Measurements from ENCODE around the gene HS3ST6.

The HS3ST6 gene

GRCh38 chr16:1865902-1866690 lies 52.1 kb downstream of the HS3ST6 start:
- peaks cover 3% of the 10 kb centered on the region; the same call in 1 of the 2 replicates for H3K27me3 ChIP-seq (ENCODE audit: control insufficient read depth, insufficient read depth, low read length)
- no peaks in the 10 kb centered on the region for H3K4me1 ChIP-seq (ENCODE audit: control insufficient read depth, insufficient read depth, low read length)
- no peaks in the 10 kb centered on the region for H3K36me3 ChIP-seq (ENCODE audit: control insufficient read depth, insufficient read depth, low read length)
- no peak overlapping the region for H3K4me3 ChIP-seq (ENCODE audit: low read depth, low read length)
- no peak overlapping the region for H3K27ac ChIP-seq (ENCODE audit: low read depth, low read length)
- no peaks in the 10 kb centered on the region for H3K9me3 ChIP-seq (ENCODE audit: control insufficient read depth, insufficient read depth, low read depth, low read length)
- no peak overlapping the region for H3K9ac ChIP-seq (ENCODE audit: low read length)

- Histone ChIP-seq H3K9ac (ENCODE audit: low read length) (no peak overlapping the region), H3K4me1 (ENCODE audit: control insufficient read depth, insufficient read depth, low read length) (no peaks in the 10 kb centered on the region), H3K4me3 (ENCODE audit: low read depth, low read length) (no peak overlapping the region), H3K36me3 (ENCODE audit: control insufficient read depth, insufficient read depth, low read length) (no peaks in the 10 kb centered on the region), H3K9me3 (ENCODE audit: control insufficient read depth, insufficient read depth, low read depth, low read length) (no peaks in the 10 kb centered on the region), H3K27ac (ENCODE audit: low read depth, low read length) (no peak overlapping the region), H3K27me3 (ENCODE audit: control insufficient read depth, insufficient read depth, low read length) (peaks cover 23% of the 10 kb centered on the region)
Observed at GRCh38 chr16:1863681-1864460, 54.3 kb downstream of the HS3ST6 start.

- Histone ChIP-seq H3K4me1 (ENCODE audit: control insufficient read depth, insufficient read depth, low read length) (no peaks in the 10 kb centered on the region), H3K27ac (ENCODE audit: low read depth, low read length) (no peak overlapping the region), H3K27me3 (ENCODE audit: control insufficient read depth, insufficient read depth, low read length) (peaks cover 37% of the 10 kb centered on the region), H3K36me3 (ENCODE audit: control insufficient read depth, insufficient read depth, low read length) (no peaks in the 10 kb centered on the region), H3K4me3 (ENCODE audit: low read depth, low read length) (no peak overlapping the region), H3K9ac (ENCODE audit: low read length) (no peak overlapping the region), H3K9me3 (ENCODE audit: control insufficient read depth, insufficient read depth, low read depth, low read length) (no peaks in the 10 kb centered on the region)
Observed at GRCh38 chr16:1862394-1862793, 55.8 kb downstream of the HS3ST6 start.

GRCh38 chr16:1861730-1862129 lies 56.5 kb downstream of the HS3ST6 start:
- Histone ChIP-seq H3K27ac (ENCODE audit: low read depth, low read length) (no peak overlapping the region), H3K9ac (ENCODE audit: low read length) (no peak overlapping the region)

More at GRCh38 chr16:1861730-1862129, 56.5 kb downstream of the HS3ST6 start:
- no peaks in the 10 kb centered on the region for H3K9me3 ChIP-seq (ENCODE audit: control insufficient read depth, insufficient read depth, low read depth, low read length)
- no peaks in the 10 kb centered on the region for H3K4me1 ChIP-seq (ENCODE audit: control insufficient read depth, insufficient read depth, low read length)
- peaks cover 43% of the 10 kb centered on the region for H3K27me3 ChIP-seq (ENCODE audit: control insufficient read depth, insufficient read depth, low read length)
- no peak overlapping the region for H3K4me3 ChIP-seq (ENCODE audit: low read depth, low read length)
- H3K36me3 ChIP-seq (ENCODE audit: control insufficient read depth, insufficient read depth, low read length) = no peaks in the 10 kb centered on the region
